Stimulated activated CD4-positive, alpha-beta T cell treated with anti-CD3 and anti-CD28 coated beads, Interleukin-4, amount 100 ng/mL, for 24 hours (primary cell): ENCODE results near the gene ZDHHC18.
"Not testable (repeated sequence)": the region's sequence is repeated elsewhere in the genome, so short reads cannot be mapped to it uniquely, and the experiment has no call there.

Source experiments
- DNase-seq: peaks from one replicate; pipeline ENCODE4 v3.0.0-alpha.2; 2020

Gene ZDHHC18

GRCh38 chr1:26833432-26834405, 7.2 kb downstream of the ZDHHC18 start:
- peak; percentile 84 for DNase-seq

DNA sequence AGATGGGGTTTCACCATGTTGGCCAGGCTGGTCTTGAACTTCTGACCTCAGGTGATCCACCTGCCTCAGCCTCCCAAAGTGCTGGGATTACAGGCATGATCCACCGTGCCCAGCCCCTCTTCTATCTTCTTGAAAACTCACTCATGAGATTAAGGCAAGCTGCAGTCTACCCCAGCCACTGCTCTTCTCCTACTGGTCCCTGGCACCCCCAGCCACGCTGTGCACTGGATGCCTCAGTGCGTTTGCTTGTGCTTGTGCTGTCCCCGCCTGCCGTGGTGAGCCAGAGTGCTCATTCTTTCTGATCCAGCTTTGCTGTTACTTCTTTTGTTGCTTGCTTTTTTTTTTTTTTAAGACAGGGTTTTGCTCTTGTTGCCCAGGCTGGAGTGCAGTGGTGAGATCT, 11.2 kb downstream of the ZDHHC18 start:
- not testable (repeated sequence) for DNase-seq

- peak; percentile 72 for DNase-seq
These were observed 12.2 kb downstream of the ZDHHC18 start for GRCh38 chr1:26838474-26839338.

DNA sequence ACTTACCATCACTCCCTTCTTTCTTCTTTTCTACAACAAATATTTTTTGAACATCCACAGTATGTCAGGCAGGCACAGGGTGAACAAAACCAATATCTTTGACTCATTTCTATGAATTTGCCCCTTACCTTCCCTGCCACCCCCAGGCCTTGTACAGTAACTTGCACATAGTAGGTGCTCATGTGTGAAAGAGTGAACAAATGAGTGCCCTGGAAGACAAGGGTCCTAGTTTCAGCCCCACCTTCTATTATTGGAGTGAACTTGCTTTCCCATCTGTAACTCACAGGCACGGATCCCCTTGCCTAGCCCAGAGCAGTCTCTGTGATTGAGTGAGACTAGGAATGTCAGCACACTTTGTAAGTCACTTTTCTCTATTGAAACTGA, 12.8 kb downstream of the ZDHHC18 start:
- no peak for DNase-seq

DNA sequence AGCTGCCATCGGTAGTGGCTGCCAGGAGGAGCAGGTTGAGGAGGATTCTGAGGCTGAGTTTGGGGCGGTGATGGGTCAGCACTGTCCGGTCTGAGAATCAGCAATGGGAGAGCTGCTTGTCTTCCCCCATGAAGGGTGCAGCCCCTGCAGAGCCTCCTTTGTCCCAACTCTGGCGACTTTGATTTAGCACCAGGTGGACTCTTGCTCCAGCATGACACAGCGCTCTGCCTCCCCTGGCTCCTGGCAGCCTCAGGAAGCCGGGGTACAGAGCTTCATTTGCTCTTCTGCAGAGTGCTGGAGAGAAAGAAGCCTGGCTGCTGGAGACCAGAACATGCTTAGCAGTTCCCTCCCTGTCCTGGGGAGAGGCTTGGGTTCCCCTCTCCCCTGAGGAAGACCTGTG, 13.3 kb downstream of the ZDHHC18 start:
- DNase-seq = no peak

GRCh38 chr1:26844424-26845196, 18.1 kb downstream of the ZDHHC18 start:
- no peak for DNase-seq

DNA sequence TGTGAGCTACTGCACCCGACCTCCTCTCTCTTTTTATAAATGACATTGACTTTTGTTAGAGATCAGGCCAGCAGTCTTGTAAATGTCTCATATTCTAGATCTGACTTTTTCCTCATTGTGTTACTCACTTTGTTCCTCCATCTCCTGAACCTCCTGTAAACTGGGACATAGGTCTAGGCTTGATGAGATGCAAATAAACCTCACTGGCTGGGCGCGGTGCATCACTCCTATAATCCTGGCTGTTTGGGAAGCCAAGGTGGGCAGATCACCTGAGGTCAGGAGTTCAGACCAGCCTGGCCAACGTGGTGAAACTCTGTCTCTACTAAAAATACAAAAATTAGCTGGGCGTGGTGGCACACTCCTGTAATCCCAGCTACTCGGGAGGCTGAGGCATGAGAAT, 21.3 kb downstream of the ZDHHC18 start:
- not testable (repeated sequence) for DNase-seq

- DNase-seq = no peak
These were observed 22.0 kb downstream of the ZDHHC18 start for GRCh38 chr1:26848499-26848898.

DNA sequence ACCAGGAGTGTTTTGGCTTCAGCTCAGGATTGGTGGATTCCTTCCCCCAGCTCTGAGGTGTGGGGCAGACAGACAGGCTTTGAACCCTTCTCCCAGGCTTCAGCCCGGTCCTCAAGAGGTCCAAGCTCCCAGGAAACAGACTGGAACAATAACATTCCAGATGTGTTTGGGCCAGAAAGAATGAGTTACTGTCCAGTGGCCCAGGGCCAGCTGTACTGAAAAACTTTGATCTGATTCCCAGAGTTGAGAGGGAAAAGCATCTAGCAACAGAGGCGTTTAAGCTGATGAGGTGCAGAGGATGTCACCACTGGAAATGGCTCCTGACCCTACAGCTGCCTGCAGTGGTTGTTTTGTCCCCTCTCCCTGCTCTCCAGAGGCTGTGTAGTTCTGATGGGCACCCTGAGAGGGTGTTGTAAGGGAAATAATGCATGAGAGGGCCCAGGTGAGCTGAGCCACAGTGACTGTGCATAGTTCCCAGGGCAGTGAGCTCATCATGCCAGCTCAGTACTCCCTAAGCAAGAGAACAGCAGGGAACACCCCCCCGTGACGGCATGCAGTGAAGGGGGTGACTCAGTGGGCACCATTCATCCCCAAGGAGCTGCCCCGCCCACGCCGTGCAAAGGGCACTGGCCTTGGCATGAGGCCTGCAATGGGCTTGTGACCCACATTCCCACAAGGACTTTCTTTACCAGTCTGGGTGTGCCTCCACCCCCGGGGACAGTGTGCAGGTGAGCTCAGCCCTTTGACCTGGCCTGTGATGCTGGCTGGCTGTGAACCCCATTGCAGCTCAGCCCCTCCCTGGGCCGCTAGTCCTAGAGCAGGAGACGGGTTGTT, 22.7 kb downstream of the ZDHHC18 start:
- no peak for DNase-seq

DNA sequence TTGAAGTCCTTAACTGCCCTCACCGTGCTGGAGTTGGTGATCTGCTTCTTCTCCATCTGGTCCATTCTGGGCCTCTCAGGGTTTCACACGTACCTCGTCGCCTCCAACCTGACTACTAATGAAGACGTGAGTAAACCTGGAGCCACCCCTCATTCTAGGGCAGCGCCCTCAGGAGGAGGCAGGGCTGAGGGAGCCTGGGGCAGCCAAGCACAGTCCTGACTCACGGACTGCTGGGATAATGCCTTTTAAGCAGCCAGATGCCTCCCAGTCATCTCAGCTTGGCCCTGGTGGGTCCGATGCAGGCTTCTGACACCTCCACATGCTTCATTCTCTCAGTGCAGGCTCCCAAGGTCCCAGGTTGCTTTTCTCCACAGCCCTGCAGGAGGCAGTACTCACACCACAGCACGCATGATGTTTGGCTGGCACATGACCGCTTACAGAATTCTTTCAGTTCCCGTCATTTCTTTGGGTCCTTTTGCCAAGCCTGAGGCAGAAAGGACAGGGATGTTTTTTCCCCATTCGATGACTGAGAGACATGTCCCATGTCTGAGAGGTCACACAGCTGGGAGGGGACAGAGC, 24.7 kb downstream of the ZDHHC18 start:
- DNase-seq = no peak

DNA sequence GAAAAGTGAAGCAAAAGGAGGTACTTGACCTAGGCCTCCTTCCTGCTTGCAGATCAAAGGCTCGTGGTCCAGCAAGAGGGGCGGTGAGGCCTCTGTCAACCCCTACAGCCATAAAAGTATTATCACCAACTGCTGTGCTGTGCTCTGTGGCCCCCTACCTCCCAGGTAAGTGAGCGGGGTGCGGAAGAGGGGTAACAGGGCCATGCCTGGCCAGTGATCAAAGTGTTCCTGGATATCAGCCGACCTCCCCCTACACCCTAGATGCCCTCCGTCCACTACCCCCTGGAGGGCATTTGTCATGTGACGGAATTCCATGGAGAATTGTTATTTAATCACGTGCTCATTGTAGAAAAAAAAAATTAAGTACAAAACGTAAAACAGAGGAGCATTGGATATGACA, 26.2 kb downstream of the ZDHHC18 start:
- no peak for DNase-seq

DNA sequence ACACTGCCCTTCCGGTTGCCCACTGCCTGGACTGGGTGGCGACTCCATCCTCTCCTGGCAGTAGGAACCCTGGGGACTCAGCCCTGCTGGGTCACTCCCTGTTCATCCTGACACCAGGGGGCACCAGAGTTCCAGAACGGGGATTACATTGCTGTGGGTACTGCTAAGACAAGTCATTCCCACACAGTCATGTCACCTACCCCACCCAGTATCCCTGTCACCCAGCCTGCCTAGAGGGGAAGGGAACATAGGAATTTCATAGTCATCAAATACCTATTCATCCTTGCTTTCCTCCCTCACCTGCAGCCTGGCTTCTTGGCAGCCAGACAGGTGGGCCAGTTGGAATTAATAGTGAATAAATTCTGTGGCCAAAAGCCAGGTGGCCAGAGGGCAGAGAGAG, 26.7 kb downstream of the ZDHHC18 start:
- peak; percentile 86 for DNase-seq

- no peak for DNase-seq
These were observed 27.1 kb downstream of the ZDHHC18 start for GRCh38 chr1:26853600-26853999.

GRCh38 chr1:26854906-26855305, 28.4 kb downstream of the ZDHHC18 start:
- DNase-seq = no peak

GRCh38 chr1:26855636-26856035, 29.1 kb downstream of the ZDHHC18 start:
- DNase-seq = no peak

- DNase-seq = no peak
These were observed 29.7 kb downstream of the ZDHHC18 start for GRCh38 chr1:26856181-26856580.

- no peak for DNase-seq
These were observed 30.3 kb downstream of the ZDHHC18 start for GRCh38 chr1:26856604-26857469.

DNA sequence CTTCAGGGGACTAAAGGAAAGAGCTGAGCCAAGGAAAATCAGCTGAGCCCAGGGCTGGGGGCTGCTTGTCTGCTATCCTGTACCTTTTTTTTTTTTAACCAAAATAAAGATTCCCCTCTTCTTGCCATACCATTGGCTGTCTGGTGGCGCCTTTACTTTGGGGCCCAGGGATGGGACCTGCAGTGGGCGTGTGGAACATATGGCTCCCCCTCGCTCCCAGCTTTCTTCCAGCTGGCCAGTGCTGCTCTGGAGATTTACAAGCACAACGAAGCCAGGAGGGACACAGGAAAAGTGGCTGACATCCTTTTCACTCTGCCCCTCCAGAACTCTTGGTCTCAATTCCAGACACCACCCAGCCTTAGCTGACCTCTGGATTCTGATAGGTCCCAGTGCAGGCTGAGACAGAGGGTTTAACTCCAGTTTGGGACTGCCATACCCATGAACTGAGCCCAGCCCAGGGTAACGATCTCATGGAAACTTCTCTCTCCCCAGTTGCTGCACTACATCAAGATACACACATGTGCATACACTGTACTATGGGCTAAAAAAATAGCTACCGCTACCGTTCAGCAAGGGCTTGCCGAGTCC, 31.1 kb downstream of the ZDHHC18 start:
- DNase-seq = no peak

DNA sequence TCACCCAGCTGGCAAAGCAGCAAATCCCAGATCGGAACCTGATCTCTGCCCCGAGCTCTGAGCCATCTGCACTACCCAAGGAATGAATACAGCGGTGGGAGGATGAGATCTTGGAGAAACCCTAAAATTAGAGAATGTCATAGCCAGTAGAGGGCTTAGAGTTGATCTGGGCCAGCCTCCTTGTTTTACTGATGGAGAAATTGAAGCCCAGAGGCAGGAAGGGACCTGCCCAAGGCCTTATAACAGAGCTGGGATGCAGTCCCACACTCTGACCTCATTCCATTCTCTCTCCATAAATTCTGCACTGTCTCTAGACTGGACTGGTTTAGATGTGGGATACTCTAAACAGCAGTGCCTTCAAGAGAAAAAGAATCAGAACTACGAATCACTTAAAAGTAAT, 31.7 kb downstream of the ZDHHC18 start:
- no peak for DNase-seq
